NB4 (cell line): ENCODE measurements around the gene LGR5.

Experiments used
- CTCF ChIP-seq: IDR thresholded peaks from one replicate; pipeline ENCODE4 v1.5.1; 2012; ENCODE audit warnings: low read depth, low read length
- MYC ChIP-seq: IDR thresholded peaks from 2 replicates; pipeline ENCODE4 v1.6.1; 2011; ENCODE audit warnings: low read depth, low read length
- POLR2A ChIP-seq: IDR thresholded peaks from 2 replicates; pipeline ENCODE4 v1.6.1; 2011; ENCODE audit warnings: mild to moderate bottlenecking; ENCODE audit not compliant: insufficient read length; ENCODE audit errors: extremely low read depth

GRCh38 chr12:71626098-71626497 lies 186.5 kb downstream of the LGR5 start:
- TF ChIP-seq CTCF: no peak
- no peak for TF ChIP-seq POLR2A
- no peak for TF ChIP-seq MYC
